ENCODE results near the gene TAF4.

GRCh38 chr20:61950641-61951071 lies 115.0 kb downstream of the TAF4 start:
- no peak for TF ChIP-seq CTCF (IDR thresholded peaks at IDR 0.05)
- no peak for TF ChIP-seq POLR2A (IDR thresholded peaks at IDR 0.05)

All from testis (tissue), 2 donors.